Stimulated activated CD8-positive, alpha-beta memory T cell treated with anti-CD3 and anti-CD28 coated beads, Interleukin-15, amount 100 ng/mL, for 1 hour (primary cell): ENCODE results near the gene CC2D1A.

Source experiments
- DNase-seq: peaks from one replicate; pipeline ENCODE4 v3.0.0-alpha.2; 2020; ENCODE audit warnings: low read depth

CC2D1A gene

GRCh38 chr19:13937479-13938300 lies 31.7 kb downstream of the CC2D1A start:
- DNase-seq: no peak

DNA sequence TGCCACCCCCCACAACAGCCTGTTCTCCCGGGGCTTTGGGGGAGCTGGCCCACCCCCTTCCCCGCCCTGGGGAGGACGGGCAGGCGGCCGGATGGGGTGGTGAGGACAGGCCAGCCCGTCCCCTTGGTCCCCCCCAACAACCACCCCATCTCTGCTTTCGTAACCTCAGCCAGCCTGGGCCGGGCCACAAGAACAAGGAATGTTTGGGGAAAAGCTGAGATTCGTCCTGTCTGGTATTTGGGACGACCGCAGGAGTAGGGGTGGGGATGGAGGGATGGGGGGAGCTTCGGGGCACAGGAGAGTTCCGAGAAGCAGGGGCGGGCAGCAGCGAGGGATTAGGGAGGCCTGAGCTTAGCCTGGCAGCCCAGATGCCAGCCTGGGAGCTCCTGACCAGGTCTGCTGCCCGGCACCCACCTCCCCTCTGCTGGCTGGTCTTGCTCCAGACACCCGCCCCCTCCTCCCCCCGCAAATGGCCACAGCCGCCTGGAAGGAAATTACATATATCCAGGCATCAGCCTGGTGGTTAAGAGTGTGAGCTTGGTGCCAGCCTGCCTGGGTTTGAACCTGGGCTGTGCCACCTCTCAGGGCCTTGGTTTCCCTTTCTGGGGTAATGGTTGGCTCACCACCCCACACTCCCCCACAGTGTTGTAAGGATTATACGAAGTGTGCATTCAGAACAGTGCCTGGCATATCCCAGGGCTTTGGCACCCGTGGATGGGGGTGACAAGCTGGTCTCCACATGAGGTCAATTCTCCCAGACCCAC lies 32.5 kb downstream of the CC2D1A start, which contains the start of gene PODNL1:
Gene PODNL1, minus strand, starts transcription at position 117 of the 764 bp plus-strand sequence. CDS start 236 bp downstream, outside the sequence.
- DNase-seq: no peak

DNA sequence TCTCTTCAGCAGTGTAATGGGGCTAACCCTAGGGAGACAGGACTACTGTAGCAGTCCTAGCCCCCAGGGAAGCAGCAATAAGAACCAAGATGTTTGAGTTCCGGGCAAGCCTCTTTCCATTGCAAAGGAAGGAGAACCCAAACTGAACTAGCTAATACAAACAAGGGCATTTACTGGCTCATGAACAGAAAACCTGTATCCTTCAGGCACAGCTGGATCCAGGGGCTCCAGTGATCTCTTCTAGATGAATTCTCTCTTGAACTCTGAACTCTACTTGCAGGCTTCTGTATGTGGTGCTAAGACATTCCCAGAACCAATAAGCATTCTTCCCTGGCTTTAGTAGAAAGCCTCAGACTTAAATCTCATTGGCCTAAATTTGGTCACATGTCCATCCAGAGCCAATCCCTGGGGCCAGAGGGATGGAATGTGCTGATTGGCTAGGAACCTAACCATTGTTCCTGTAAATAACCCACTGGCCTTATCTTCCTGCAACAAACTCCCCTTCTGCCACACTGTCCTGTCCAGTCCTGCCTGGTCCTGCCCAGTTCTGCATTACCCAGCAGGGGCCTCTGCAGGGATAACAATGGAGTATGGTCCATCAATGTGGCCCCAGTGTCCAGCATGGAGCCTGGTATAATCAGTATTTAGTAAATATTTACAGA lies 36.2 kb downstream of the CC2D1A start:
- DNase-seq: no peak

DNA sequence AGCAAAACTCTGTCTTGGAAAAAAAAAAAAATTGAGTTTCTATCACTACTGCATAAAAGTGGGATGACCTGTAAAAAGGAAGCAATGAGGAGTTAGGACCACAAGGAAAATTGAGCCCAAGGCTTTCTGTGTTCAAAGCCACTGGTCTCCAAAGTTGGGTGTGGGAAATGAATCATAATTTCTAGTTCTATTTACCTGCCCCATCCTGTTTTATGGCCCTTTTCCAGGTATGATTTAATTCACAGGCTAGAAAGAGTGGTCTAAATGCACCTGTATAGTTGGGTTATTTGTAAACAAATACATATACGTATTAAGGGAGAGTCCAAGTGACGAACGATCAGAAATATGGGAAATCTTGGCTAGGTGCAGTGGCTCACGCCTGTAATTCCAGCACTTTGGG lies 40.4 kb downstream of the CC2D1A start:
- no peak for DNase-seq

GRCh38 chr19:13951043-13951442 lies 45.0 kb downstream of the CC2D1A start:
- DNase-seq: no peak

GRCh38 chr19:13951799-13952153 lies 45.8 kb downstream of the CC2D1A start:
- DNase-seq: no peak

DNA sequence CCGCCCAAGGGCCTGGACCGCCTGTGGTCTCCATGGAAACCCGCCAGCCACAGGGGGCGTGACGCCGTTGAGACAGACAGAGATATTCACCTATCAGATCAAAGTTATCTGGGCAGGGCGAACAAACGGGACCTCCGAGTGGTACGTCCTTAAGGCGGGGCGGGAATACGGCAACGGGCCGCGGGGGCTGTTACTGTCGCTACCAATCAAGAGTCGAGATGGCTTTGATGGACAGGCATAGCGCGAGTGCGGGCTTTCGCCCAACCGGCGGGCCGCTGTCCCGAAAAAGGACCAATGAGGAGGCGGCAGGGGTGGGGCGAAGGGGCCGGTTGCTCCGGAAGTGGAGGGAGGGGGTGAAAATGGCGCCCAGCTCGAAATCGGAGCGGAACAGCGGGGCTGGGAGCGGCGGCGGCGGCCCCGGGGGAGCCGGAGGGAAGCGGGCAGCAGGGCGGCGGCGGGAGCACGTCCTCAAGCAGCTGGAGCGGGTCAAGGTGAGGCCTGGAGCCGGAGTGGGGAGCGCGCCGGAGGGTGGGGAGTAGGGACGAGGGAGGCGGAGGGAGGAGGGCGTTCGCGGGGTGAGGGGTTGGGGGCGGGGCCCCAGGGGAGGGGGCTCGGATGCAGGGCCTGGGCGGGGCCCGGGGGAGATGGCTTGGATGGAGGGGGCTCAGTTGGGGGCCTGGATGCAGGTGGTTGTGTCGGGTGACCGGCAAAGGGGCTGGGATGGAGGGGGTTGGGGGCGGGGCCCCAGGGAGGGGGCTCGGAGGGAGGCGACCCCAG lies 46.3 kb downstream of the CC2D1A start, which contains the start of gene DCAF15:
Gene DCAF15, plus strand, starts transcription at position 356 of the 777 bp plus-strand sequence. Its CDS starts 4 bp downstream, at position 360.
- peak; percentile 98 for DNase-seq

- DNase-seq: no peak
Measured at GRCh38 chr19:13952931-13953531, 47.0 kb downstream of the CC2D1A start.

DNA sequence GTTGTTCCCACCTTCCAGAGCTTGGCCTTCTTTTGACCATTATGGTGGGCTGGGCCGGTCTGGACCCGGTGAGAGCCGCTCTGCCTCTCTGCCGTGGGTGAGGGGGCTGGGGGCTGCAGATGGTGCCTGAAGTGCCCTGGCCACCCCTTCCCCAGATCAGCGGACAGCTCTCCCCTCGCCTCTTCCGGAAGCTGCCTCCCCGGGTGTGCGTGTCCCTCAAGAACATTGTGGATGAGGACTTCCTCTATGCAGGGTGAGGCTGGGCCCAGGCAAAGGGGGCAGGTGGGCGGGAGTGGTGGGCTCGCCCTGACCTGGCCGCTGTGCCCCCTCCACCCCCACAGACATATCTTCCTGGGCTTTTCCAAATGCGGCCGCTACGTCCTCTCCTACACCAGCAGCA lies 48.2 kb downstream of the CC2D1A start:
- no peak for DNase-seq

GRCh38 chr19:13955662-13956364 lies 49.8 kb downstream of the CC2D1A start:
- no peak for DNase-seq

- DNase-seq: no peak
Measured at GRCh38 chr19:13956365-13956744, 50.4 kb downstream of the CC2D1A start.

GRCh38 chr19:13957051-13957450 lies 51.0 kb downstream of the CC2D1A start:
- DNase-seq: no peak

DNA sequence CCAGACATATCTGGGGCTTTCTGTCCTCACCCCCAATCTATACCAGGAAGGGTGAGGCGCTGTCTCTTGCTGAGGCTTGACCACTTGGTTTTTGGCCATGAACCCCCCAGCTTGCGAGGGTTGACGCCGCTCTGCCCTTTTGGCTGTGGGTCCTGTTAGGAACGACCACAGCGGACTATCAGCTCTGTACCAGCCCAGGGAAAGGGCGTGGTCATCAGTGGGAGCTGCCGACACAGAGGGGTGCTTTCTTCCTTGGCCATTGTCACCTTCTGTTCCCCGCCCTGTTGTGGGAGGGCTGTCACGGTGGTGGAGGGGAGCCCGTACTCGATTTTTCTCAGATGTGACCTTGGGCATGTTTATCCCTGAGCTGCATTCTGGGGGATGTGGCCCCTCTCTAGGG lies 52.0 kb downstream of the CC2D1A start:
- no peak for DNase-seq

DNA sequence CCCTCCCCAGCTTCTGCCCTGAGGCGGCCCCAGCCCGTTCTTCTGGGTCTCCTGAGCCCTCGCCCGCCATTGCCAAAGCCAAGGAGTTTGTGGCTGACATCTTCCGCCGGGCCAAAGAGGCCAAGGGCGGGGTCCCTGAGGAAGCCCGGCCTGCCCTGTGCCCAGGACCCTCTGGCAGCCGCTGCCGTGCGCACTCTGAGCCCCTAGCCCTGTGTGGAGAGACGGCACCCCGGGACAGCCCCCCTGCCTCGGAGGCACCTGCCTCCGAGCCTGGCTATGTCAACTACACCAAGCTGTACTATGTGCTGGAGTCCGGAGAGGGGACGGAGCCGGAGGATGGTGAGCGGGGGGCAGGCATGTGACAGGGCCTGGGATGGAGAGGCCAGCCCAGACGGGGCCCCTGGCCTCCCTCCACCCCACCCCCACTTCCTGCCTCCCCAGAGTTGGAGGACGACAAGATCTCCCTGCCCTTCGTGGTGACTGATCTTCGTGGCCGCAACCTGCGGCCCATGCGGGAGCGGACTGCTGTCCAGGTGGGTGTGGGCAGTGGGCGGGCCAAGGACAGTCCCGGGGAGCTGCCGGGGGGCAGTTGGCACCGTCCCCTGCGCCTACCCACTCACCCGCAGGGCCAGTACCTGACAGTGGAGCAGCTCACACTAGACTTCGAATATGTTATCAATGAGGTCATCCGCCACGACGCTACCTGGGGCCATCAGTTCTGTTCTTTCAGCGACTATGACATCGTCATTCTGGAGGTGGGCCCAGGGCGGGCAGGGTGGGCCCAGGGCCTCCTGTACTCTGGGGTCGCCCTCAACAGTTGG lies 53.4 kb downstream of the CC2D1A start:
- DNase-seq: no peak

DNA sequence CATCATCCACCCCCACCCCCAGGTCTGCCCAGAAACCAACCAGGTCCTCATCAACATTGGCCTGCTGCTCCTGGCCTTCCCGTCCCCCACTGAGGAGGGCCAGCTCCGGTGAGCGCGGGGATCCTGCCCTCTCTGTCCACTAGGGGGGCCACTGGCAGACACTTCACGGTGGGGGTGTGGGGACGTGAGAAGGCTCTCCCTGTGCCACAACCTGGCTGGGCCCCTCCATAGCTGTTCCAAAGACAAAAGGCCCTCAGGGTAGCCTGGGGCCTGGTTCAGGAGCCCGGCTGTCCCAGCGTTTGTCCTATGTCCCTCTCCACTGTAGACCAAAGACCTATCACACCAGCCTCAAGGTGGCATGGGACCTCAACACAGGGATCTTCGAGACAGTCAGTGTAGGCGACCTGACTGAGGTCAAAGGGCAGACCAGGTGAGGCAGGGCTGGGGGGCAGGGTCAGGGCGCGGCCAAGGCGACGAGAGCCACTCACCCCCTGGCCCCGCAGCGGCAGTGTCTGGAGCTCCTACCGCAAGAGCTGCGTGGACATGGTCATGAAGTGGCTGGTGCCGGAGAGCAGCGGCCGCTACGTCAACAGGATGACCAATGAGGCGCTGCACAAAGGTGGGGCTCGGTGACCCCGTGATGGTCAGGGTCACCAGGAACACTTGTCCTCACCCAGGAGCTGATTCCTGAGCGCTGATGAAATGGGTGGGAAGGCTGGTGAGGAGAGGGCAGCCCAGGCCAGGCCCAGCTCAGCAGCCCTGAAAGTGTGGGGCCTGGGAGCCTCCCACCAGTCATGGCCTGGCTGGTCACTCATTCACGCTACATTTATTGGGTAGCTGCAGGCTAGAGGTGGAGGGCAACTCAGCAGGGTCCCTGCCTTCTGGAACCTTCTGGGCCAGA lies 54.2 kb downstream of the CC2D1A start:
- no peak for DNase-seq

- DNase-seq: no peak
Measured at GRCh38 chr19:13960863-13961784, 55.1 kb downstream of the CC2D1A start.

GRCh38 chr19:13961826-13962698 lies 56.1 kb downstream of the CC2D1A start:
- no peak for DNase-seq
